NCI-H2171 (cell line): Measurements from ENCODE around the gene RNF167.
A peak's percentile ranks its signal among the peaks of the same experiment; 100 is the strongest.

ENCODE experiments used
- DNase-seq: peaks from one replicate; lab custom pipeline; 2025; lab: John Stamatoyannopoulos, UW

The RNF167 gene

DNA sequence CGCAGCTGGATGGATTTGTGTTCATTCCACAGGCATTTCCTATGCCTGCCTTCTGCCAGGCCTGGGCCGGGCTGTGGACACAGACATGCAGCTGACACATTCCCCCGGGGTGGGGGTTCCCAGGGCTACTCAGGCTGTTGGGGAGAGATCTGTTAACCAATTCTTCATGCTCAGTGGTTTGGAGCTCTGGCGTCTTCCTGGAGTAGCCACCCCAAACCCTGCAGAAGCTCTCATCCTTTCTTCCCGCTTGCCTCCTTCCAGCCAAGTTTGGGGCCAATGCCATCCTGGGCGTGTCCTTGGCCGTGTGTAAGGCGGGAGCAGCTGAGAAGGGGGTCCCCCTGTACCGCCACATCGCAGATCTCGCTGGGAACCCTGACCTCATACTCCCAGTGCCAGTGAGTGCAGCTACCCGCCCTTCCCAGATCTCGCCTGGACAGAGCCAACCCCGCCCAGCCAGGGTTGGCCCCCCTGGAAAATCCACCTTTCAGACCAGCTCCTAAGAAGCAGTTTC, 13.4 kb downstream of the RNF167 start:
- DNase-seq = no peak

DNA sequence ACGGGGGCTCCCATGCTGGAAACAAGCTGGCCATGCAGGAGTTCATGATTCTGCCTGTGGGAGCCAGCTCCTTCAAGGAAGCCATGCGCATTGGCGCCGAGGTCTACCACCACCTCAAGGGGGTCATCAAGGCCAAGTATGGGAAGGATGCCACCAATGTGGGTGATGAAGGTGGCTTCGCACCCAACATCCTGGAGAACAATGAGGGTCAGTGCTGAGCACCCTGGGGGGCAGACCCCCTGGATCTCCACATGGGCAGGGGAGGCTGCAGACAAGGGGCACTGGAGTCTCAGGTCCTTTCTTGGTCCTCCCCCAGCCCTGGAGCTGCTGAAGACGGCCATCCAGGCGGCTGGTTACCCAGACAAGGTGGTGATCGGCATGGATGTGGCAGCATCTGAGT, 15.0 kb downstream of the RNF167 start:
- DNase-seq = no peak

DNA sequence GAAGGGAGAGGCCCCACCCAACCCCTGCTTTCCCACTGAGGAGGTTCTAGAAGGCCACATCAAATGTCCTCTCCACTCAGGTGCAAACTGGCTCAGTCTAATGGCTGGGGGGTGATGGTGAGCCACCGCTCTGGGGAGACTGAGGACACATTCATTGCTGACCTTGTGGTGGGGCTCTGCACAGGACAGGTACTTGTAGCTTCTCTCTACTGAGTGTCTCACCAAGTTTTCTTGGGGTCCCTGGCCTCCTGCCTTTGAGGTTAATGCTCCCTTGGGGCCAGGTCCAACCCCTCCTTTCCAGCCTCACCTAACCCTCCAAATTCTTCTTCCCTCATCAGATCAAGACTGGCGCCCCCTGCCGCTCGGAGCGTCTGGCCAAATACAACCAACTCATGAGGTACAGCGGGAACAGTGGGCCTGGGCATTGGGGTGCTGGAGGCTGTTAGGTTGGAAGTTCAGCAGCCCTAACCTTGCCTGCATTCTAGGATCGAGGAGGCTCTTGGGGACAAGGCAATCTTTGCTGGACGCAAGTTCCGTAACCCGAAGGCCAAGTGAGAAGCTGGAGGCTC, 16.5 kb downstream of the RNF167 start:
- no peak for DNase-seq

DNA sequence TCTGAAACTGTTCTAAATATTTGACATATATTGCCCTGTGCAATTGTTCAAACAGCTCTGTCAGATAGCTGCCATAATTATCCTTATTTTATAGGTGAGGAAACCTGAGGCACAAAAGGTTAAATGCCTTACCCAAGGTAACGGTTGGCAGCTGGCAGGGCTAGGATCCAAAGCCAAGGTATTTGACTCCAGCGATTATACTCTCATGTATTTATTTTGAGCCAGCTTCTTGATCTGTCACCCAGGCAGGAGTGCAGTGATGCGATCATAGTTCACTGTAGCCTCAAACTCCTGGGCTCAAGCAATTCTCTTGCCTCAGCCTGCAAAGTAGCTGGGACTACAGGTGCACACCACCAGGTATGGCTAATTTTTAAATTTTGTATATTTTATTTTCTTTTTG, 18.0 kb downstream of the RNF167 start:
- DNase-seq = no peak

DNA sequence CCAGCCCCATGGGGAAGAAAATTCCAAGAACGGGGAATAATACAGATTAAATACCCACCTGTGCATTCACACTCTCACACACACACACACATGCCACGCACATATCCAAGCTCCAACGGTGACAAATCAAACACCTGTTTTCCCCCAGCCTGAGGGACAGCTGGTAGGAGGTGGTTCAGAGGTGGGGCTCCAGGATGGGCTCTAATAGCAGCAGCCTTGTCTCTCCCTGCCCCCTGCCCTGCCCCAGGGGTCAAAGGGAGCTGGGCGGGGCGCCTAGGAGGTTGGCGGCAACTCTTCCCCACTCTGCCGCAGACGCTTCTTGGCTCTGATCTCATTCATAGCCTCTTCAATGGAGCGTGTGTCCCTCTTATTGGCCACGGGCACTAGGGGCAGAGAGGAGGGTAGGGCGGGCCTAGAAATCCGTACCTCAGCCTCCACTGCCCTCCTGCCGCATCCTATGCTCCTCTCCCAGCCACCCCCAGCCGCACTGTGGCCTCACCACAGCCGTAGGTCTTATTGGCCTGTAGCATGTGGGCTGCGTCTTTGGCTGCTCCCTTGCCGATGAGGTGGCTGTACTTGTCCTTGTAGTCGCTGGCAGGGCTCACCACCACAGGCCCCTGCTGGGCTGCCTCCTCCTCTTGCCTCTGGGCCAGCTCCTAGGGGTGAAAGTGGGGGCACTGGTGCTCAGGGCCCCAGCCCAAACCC, 19.3 kb downstream of the RNF167 start:
- DNase-seq = no peak

DNA sequence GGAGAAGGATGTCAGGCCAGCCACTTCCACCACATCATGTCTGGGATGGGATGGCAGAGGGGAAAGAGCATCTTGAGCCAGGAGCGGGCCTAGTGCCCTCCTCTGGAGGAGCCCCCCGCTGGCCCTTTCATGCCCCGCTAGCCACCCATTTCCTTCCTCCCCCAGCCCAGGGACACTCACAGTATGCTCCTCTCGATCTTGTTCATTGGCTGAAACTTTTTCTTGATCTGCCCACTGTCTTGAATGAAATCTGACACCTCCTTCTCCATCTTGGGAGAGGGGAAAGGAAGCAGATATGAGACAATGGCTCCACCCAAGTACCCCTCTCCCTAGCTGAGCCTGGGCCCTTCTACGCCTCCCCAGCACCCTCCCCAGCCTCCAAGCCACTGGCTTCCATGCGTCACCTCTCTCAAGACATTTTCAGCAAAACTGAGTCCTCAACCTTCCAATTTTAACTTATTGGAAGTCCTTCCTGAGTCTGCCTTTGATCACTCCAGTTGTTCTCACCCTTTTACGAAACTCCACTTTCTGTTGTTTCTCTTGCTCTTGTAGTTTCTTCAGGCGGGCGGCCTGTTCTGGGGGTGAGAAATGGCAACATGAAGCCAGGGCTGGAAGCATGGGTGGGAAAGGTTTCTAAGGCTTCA, 20.3 kb downstream of the RNF167 start:
- DNase-seq = no peak

DNA sequence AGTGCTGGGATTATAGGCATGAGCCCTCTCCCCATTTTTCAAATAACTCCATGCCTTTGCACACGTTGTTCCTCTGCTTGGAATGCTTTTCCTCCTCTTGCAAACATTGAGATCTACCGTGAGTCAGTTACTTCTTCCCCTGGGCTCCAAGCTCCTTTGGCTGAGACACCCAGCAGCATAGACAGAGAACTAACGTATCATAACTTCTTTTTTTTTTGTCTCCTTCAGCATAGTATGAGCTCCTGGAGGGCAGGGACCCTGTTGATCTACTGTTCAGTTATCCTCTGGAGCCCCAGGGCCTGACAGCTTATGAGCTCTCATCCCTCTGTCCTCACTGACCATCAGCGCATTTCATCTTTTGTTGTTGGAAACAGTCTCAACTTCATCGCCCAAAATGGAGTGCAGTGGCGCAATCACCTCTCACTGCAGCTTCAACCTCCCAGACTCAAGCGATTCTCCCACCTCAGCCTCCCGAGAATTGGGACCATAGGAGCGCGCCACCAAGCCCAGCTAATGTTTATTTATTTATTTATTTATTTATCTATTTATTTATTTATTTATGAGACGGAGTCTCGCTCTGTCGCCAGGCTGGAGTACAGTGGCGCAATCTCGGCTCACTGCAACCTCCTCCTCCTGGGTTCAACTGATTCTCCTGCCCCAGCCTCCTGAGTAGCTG, 25.4 kb downstream of the RNF167 start:
- no peak for DNase-seq

DNA sequence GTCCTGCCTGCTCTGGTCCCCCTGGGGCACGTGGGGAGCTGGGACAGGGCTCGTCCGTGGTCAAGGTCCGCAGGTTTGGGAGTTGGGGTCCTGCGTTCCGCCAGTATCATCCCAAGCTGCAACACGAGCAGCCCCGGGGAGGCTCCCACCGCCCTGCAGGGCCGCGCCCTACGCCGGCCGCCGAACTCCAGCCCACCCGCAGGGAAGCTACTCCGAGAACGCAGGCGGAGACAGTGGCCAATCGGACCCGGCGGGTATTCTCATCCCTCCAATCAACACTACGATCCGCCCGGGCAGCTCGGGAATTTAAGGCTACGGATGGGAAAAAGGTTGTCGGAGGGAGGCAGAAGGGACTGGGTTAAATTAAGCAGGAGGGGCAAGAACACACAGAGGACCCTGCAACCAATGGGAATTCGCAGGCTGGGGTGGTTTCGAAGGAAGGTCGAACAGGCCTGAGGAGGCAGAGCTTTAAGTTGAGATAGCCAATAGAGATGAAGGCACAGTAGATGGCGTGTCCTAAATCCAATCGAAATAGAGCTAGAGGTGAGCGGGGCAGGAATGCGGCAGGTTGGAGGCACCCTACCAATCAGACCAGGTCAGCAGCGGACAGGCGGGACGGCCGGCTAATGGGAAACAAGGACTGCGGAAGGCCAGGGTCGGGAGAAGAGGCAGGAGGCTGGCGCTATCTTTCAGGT, 26.9 kb downstream of the RNF167 start:
- DNase-seq = peak; percentile 97

DNA sequence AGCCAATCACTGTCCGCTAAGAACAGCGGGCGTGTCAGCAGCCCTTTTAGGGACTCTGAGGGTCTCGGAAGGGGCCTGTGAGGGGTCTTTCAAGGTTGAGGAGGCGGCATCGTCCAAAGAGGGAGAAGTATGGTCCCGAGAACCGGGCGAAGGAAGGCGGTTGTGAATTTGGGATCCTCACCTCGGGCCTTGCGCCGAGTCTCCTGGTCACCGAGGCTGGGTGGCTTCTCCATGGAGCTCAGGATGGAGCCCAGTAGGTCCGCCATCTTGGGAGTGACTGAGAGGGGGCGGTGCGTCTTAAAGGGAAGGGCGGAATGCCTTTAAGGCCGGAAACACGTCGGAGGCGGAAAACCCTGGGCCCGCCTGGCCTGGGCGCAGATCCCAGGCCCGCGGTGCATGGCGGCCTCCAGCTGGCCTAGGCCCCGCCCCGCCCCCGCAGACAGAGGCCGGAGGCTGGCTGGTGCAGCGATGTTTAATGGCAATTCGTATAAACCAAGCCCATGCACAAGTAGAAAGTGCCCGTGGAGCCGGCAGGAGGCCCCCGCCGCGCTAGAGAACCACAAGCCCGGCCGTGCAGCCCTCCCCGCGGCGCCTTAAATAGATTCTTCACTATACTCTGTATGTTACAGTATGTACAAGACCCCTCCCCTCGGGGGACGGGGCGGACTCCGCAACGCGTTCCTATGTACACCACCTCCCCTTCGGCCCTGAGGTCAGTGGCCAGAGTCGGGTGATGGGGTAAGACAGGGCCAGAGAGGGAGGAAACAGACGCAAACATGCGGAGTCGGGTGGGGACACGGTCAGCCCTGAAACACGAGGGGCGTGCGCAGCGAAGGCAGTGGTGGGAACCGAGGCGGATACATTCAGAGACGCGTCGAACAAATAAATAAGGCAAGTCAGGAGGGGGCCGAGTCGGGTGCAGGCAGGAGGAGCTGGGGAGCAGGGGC, 27.7 kb downstream of the RNF167 start, which contains the start of gene SPAG7:
Gene SPAG7 (minus strand): TSS at position 279 of the 947 bp plus-strand sequence. CDS start 13 bp downstream, at position 266.
- DNase-seq = peak; percentile 93

DNA sequence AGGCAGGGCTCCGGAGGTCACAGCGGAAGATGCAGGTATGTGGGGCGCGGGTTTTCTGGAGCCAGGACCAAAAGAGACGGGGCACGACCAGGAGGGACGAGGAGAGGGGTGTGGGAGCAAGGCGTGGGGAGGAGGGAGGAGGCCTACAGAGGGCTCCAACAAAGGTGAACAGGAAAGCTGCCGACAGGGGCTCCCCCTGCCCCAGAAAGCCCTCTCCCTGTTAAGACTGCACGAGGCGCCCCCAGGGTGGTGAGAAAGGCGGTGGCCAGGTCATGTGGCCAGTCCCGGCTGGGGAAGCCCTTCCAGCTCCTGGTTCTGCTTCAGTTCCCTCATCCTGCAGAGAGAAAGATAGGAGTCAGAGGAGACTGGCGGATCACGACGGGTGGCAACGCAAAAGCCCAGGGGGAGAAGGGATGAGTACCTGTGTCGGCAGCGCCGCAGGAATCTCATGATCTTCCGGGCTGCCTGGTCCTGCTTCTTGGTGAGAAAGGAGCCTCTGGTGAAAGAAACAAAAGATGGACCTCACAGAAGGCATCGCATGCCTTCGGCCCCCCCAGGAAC, 28.5 kb downstream of the RNF167 start:
- no peak for DNase-seq

DNA sequence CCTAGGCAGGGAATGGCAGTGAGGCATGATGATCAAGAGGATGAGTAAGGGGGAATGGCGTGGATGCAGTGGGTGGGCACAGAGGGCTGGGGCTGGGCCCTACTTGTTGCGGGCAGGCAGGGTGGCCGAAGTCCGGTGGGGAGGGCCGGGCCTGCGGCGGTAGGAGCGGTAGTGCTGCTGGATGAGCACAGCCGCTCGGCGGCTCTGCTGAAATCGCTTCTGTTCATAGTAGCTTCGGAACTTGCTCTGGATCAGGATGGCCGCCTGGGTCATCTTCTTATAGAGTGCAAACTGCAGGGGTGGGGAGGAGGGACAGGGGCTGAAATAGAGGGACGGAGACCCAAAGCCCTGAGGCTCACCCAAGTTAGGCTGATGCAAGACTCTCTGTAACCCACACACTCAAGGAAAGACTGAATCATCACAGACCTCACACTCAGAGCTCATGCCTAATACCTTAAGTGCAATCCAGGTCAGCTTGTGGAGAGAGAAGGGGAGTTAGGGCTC, 29.0 kb downstream of the RNF167 start:
- DNase-seq = no peak

DNA sequence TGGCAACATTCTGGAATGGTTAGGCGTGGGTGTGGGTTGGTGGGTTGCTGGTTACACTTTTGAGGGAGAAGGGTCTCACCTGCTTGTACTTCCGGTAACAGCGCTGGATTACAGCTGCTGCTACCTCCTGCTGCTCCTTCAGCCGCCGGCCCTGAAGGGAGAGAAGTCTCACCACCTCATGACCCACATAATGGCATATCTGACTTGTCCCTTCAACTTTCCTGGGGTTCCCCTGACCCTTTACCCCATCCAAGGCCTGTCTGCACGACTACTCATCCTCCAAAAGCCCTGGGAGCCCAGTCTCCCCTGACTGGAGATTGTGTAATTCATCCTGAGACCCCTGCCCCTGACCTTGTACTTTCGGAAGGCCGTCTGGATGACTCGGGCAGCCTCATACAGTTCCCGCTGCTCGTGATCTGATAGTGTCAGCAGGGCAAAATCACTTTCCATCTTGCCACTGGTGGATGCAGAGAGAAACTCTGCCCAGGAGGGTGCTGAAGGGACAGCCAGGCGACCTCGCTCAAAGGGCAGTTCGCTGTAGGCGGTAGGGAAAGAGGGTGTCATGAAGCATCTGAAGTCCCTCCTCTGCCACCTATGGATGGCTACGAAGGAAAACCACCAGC, 29.6 kb downstream of the RNF167 start:
- no peak for DNase-seq

DNA sequence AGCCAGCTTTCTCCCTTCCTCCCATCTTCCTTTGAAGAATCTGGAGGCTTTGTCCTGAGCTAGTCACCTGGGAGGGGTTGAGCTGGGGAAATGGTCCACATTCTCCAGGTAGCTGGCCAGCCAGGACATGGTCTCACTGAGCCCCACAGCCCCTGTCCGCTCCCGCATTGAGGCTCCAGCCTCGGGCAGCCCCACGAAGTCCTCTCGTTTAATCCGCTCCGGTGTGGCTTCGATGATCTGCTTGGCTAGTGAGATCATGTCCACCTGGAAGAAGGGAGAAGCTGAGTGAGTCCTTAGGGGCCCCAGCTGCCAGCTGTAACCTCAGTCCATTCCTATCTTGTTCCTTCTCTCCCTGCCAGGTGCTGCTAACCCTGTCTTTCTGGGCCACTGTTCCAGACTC, 30.2 kb downstream of the RNF167 start:
- DNase-seq = no peak

DNA sequence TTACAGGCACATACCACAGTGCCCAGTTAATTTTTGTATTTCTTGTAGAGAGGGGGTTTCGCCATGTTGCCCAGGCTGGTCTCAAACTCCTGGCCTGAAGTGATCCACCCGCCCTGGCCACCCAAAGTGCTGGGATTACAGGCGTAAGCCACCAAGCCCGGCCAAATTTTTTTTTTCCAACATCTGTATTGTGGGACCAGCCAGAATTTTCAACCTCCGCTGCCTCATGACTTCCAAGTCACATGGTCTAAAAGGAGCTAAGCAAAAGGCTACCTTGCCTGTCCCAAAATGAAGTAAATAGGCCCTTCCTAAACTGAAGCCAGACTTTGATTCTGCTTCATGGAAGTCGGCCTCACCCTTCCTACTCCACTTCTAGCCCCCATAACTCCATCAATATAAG, 31.8 kb downstream of the RNF167 start:
- DNase-seq = no peak

DNA sequence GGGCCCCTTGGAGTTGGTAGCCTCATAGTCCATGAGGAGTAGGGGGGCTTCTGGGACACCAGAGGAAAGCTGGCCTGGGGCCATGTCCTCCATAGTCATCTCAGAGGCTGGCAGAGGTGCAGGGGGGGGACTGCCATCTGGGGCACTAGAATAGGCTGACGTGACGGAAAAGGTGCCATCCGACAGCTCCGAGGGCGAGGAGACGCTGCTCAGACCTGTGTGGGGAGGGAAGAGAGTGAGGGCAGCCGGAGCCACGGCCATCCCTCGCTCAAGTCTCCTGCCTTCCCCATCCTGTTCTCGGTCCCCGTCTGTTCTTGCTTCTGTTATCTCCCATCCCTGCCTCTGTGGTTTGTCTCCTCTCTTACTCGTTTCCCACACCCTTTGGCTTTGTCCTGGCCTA, 32.3 kb downstream of the RNF167 start:
- no peak for DNase-seq

DNA sequence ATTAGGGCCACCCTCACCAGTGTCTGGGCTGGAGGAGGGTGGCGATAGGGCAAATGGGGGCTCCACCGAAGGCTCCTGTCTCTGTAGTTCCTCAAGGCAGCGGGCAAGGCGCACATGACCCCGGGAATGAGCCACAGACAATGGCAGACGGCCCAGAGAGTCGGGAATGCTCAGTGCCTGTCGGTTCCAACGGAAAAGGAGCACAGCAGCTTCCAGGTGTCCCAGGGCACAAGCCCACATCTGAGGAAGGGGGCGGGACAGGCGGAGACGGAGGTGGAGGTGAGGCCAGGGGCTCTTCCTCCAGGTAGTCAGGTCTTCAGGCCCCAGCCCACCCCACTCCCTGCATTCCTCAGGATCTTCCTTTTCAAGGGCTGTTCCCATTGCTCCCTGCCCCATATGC, 32.7 kb downstream of the RNF167 start:
- DNase-seq = no peak

DNA sequence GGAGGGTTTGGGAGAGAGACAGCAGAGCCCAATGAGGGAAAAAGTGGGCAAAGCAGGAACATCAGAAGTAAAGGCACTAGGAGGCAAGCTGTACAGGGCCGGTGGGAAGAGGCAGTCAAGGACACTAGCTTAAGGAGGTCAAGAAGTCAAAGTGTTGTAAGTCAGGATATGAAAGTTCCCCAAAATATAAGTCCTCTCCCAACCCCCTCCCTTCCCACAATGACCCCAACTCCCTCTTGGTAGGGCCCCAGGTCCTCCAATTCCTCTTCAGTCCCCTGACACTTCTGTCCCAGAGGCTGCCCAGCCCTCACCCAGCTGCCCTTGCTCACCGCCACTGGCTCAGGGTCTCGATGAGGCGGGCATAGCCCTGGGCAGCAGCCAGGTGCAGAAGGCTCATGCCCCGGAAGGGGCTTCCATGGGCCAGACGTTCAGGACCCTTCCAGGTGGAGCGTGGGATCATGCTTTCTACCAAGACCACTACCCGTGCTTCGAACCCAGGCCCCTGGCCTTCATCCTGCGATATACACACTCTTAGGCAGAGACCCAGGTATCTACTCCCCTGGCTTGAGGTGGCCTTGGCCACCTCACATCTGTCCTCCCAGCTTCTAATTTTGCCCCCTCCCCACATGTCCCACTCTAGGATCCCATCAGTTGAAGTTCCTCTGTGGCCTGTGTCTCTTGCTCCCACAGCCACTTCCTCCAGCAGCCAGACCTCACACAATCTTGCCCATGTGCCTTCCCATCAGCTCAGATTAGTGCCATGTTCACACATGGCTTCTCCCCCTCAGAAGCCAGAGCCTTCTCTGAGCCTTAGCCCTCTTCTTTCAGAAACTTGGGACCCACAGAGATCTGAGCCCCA, 33.4 kb downstream of the RNF167 start:
- no peak for DNase-seq

DNA sequence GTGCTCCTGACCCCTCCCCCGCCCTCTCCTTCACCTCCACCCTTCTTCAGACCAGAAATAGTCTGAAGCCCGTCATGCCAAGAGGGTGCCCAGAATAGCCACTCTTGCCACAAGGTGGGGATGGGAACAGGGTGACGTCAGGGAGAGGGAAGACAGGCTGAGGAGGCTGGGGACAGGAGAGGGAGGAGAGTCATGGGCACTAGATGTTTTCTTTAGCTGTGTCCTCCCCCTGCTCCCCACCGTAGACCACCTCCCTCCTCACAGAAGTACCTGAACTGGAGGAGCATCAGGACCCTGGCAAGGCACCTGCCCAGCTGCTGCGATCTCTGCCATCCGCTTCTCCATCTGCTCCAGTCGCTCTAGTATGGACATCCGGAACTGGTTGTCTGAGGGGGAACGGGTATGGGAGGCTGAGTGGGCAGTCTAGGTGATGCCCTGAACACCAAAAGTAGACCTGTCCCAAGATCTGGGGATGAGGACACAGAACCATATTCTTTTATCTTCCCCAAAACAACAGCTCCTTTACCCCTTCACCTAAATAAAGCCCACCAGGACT, 34.1 kb downstream of the RNF167 start:
- no peak for DNase-seq

DNA sequence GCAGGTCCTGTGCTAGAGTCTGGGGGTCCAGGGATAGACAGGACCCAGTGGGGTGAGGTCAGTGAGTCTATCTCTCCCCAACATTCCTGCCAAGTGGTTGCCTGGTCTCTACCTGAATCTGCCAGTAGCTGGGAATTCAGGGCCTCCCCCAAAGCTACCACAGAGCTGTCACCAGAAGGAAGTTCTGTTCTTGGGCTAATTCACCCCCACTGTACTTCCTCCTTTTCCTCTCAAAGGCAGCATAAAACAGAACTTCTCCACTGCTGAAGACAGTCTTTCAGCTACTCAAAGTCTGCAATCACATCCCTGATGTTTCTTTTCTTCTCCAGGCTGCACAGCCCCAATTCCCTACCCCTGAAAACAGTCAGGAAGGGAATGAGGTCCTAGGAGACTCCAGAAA, 38.7 kb downstream of the RNF167 start:
- DNase-seq = no peak
